Kidney (tissue), 14 donors: Measurements from ENCODE around the gene PDLIM7. TPM values are rescaled to one million over a fixed set of nuclear protein-coding genes. Genes with fewer than 3 reads are reported as not detected.

Source experiments
- DNase-seq, 5 donors: peaks; one replicate each; pipeline ENCODE4 v3.0.0-alpha.2; 2013 to 2020
- FAIRE-seq: peaks from 2 replicates; lab custom pipeline; 2012; peaks lifted over from hg19 to GRCh38; lab: Jason Lieb, UNC
- H3K27ac ChIP-seq, 2 donors: one replicate each; pipeline ENCODE4 v1.7.0; 2013; ENCODE audit warnings: low read depth in 2 of 2, low read length in 2 of 2, inconsistent platforms in 1 of 2
- H3K27me3 ChIP-seq: one replicate; pipeline ENCODE4 v1.7.1; 2013; ENCODE audit warnings: low read length, inconsistent platforms; ENCODE audit not compliant: control insufficient read depth, insufficient read depth
- H3K36me3 ChIP-seq, 3 donors: one replicate each; pipeline versions ENCODE4 v1.7.0 to v1.7.1; 2013; ENCODE audit warnings: low read length in 3 of 3, control low read depth in 1 of 3, inconsistent platforms in 1 of 3; ENCODE audit not compliant: insufficient read depth in 3 of 3, control insufficient read depth in 2 of 3
- H3K4me1 ChIP-seq, 3 donors: one replicate each; pipeline versions ENCODE4 v1.7.0 to v1.7.1; 2013; ENCODE audit warnings: low read length in 3 of 3, inconsistent platforms in 1 of 3, low read depth in 1 of 3; ENCODE audit not compliant: control insufficient read depth in 2 of 3, insufficient read depth in 2 of 3
- H3K4me3 ChIP-seq, 3 donors: one replicate each; pipeline versions ENCODE4 v1.7.0 to v1.8.1; 2013; ENCODE audit warnings: low read length in 3 of 3, control low read depth in 1 of 3, inconsistent platforms in 1 of 3
- H3K9ac ChIP-seq, 3 donors: one replicate each; pipeline versions ENCODE4 v1.7.0 to v1.7.1; 2013; ENCODE audit warnings: low read length in 3 of 3, control low read depth in 1 of 3, inconsistent platforms in 1 of 3
- H3K9me3 ChIP-seq, 3 donors: one replicate each; pipeline versions ENCODE4 v1.7.0 to v1.7.1; 2013; ENCODE audit warnings: low read length in 3 of 3, control low read depth in 1 of 3, inconsistent platforms in 1 of 3; ENCODE audit not compliant: control insufficient read depth in 2 of 3, insufficient read depth in 1 of 3
- intact Hi-C: fragments of 100-400 bp; cut with DNase I; formaldehyde crosslinking; loops from one replicate; pipeline ENCODE4 v1.11.1; 2022
- polyA plus RNA-seq: library from polyadenylated mRNA; stranded (reverse); fragments of 350-450 nt; fragmentation: Illumina TruSeq; extraction: RNeasy Lipid Tissue Mini Kit (QIAGEN cat#74804); gene quantifications from one replicate; pipeline ENCODE4 v1.2.3, GENCODE V29; 2014; ENCODE audit warnings: low read depth, low replicate concordance; ENCODE audit not compliant: insufficient read depth
- total RNA-seq: library from RNA; stranded (reverse); fragmentation: NEBNext Ultra II Directional; extraction: Animal tissue kit (Norgen Biotek cat#: 25700); gene quantifications from one replicate; pipeline ENCODE4 v1.2.1, GENCODE V29; 2021
- TF ChIP-seq, protein P1 (sequence below): IDR thresholded peaks from 3 replicates; pipeline ENCODE4 v1.5.1; 2012; ENCODE audit warnings: mild to moderate bottlenecking, moderate library complexity, borderline replicate concordance; ENCODE audit not compliant: insufficient read depth; ENCODE audit errors: extremely low read depth
- donor health status: control.
- donor health status: control.
- donor health status: control.
- donor health status: control.
- donor health status: control.
- donor health status: DM: yes; HTN: yes; CAD: no.
- donor health status: Normal renal cell carcinoma (clear cell type).

Gene PDLIM7
- total and polyA plus RNA-seq, 2 donors from 2014 or later = 46.4 to 89.7 TPM

DNA sequence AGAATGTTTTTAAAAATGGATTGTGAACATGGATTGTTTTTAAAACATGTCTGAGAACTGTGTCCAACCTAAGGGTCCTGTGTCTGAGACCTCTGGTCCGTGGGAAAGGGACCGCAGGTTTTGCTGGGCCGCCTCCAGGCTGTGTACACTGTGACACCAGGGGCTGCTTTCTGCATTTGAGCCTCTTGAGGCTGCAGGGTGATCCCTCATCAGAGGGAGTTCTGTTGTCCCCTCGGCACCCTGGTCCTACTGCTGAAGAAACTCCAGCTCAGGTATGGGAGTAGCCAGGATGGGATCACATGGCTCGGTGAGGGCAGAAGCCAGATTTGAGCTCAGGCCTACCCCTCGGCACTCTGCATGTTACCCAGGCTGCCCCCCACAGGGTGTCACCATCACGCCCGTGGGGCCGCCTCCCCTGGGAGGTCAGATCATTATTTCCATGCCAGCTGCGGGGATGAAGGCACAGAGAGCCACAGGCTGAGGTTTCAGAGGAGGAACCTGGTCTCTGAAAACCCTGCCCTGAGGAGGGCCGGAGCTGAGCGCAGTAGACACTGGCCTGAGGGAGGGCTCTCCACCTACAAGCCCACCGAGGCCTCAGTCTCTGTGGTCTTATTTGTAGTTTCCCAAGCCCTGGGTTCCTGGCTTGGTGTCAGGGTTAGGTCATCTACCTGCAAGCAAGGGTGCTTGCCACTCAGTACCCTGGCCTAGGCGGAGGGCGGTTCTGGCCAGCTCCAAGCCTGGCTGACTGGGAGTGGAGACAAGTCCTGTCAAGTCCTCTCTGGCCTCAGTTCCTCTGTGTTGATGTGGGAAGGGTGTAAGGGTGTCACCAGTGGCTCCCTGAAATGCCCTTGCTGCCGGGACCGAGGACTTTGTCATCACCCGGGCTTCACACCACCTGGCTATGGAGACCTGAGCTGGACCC, 48.0 kb downstream of the PDLIM7 start:
- no peaks in the 10 kb centered on the region for H3K27me3 ChIP-seq

GRCh38 chr5:177448244-177448950, 49.0 kb downstream of the PDLIM7 start:
- peaks cover 0 to 11% (median 6%) of the 10 kb centered on the region in 3 donors for H3K4me1 ChIP-seq
- intact Hi-C loops = no loop called here
- H3K9ac ChIP-seq = no peak overlapping the region
- H3K27ac ChIP-seq = no peak overlapping the region
- H3K36me3 ChIP-seq = no peaks in the 10 kb centered on the region
- TF ChIP-seq, protein P1, sequence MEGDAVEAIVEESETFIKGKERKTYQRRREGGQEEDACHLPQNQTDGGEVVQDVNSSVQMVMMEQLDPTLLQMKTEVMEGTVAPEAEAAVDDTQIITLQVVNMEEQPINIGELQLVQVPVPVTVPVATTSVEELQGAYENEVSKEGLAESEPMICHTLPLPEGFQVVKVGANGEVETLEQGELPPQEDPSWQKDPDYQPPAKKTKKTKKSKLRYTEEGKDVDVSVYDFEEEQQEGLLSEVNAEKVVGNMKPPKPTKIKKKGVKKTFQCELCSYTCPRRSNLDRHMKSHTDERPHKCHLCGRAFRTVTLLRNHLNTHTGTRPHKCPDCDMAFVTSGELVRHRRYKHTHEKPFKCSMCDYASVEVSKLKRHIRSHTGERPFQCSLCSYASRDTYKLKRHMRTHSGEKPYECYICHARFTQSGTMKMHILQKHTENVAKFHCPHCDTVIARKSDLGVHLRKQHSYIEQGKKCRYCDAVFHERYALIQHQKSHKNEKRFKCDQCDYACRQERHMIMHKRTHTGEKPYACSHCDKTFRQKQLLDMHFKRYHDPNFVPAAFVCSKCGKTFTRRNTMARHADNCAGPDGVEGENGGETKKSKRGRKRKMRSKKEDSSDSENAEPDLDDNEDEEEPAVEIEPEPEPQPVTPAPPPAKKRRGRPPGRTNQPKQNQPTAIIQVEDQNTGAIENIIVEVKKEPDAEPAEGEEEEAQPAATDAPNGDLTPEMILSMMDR = no peak
- H3K27me3 ChIP-seq = no peaks in the 10 kb centered on the region
- FAIRE-seq (no peak), DNase-seq (no peak)
- H3K9me3 ChIP-seq = no peaks in the 10 kb centered on the region
- no peak overlapping the region for H3K4me3 ChIP-seq

More for the DNA sequence above, 48.0 kb downstream of the PDLIM7 start:
- TF ChIP-seq, protein P1 = no peak
- H3K9ac ChIP-seq = no peak overlapping the region
- no peaks in the 10 kb centered on the region for H3K9me3 ChIP-seq
- no peaks in the 10 kb centered on the region for H3K36me3 ChIP-seq
- intact Hi-C loops = loop anchor here (5.0 kb wide), 1 partner anchor 42 kb away; the partner anchor contains the start of gene F12
- no peak overlapping the region for H3K27ac ChIP-seq
- no peak overlapping the region for H3K4me3 ChIP-seq
- peaks cover 0 to 18% (median 6%) of the 10 kb centered on the region in 3 donors for H3K4me1 ChIP-seq
- DNase-seq = no peak
- FAIRE-seq = no peak

GRCh38 chr5:177447611-177448243, 49.7 kb downstream of the PDLIM7 start:
- DNase-seq (peak in 4 of 5 donors; percentile 42 to 92 (median 53)), FAIRE-seq (no peak)
- Histone ChIP-seq H3K27ac (no peak overlapping the region), H3K36me3 (no peaks in the 10 kb centered on the region), H3K27me3 (no peaks in the 10 kb centered on the region), H3K9me3 (no peaks in the 10 kb centered on the region), H3K9ac (no peak overlapping the region), H3K4me1 (peaks cover 0 to 11% (median 6%) of the 10 kb centered on the region in 3 donors), H3K4me3 (no peak overlapping the region)
- TF ChIP-seq, protein P1 = no peak
- intact Hi-C loops = no loop called here
